Stimulated activated effector memory CD8-positive, alpha-beta T cell treated with anti-CD3 and anti-CD28 coated beads, Interleukin-12 subunit alpha, Interleukin-12 subunit beta, amount 100 ng/mL, for 72 hours (primary cell): ENCODE measurements around the gene ABHD16B.
A peak's percentile ranks its signal among the peaks of the same experiment; 100 is the strongest.

ENCODE experiments used
- ATAC-seq: fragments of 150-1000 bp; cut with Tn5 transposase; 2 replicates; pipeline ENCODE4 v1.10.0; 2021
- DNase-seq, 2 donors: peaks; one replicate each; pipeline ENCODE4 v3.0.0; 2021 to 2022; ENCODE audit warnings: low spot score in 2 of 2
- H3K27ac Mint-ChIP-seq: one replicate; pipeline ENCODE4 v1.8.0; 2022; ENCODE audit warnings: mild to moderate bottlenecking, mixed read lengths
- H3K36me3 Mint-ChIP-seq: one replicate; pipeline ENCODE4 v1.8.0; 2022; ENCODE audit warnings: mild to moderate bottlenecking, mixed read lengths
- H3K4me1 Mint-ChIP-seq: one replicate; pipeline ENCODE4 v1.8.0; 2022; ENCODE audit warnings: mixed read lengths
- H3K4me3 Mint-ChIP-seq: one replicate; pipeline ENCODE4 v1.8.0; 2022; ENCODE audit warnings: mild to moderate bottlenecking, mixed read lengths
- H3K9me3 Mint-ChIP-seq: one replicate; pipeline ENCODE4 v1.8.0; 2022; ENCODE audit warnings: mixed read lengths

The ABHD16B gene

GRCh38 chr20:63891061-63892002 is 30.0 kb downstream of the ABHD16B start:
- no peaks in the 10 kb centered on the region for H3K9me3 Mint-ChIP-seq
- ATAC-seq, result no peak
- DNase-seq, result no peak
- no peak overlapping the region for H3K27ac Mint-ChIP-seq
- peaks cover 66% of the 10 kb centered on the region for H3K36me3 Mint-ChIP-seq
- H3K4me3 Mint-ChIP-seq, result no peak overlapping the region
- H3K4me1 Mint-ChIP-seq, result peaks cover 13% of the 10 kb centered on the region

- DNase-seq (no peak), ATAC-seq (no peak)
- peaks cover 22% of the 10 kb centered on the region for H3K4me1 Mint-ChIP-seq
- H3K9me3 Mint-ChIP-seq, result no peaks in the 10 kb centered on the region
- H3K36me3 Mint-ChIP-seq, result peaks cover 66% of the 10 kb centered on the region
- no peak overlapping the region for H3K27ac Mint-ChIP-seq
- no peak overlapping the region for H3K4me3 Mint-ChIP-seq
Measured at GRCh38 chr20:63892402-63892801, 31.1 kb downstream of the ABHD16B start.

GRCh38 chr20:63893999-63894357 is 32.7 kb downstream of the ABHD16B start:
- H3K9me3 Mint-ChIP-seq, result no peaks in the 10 kb centered on the region
- H3K4me1 Mint-ChIP-seq, result peaks cover 33% of the 10 kb centered on the region
- no peak for ATAC-seq
- peak overlapping the region; percentile 90 for H3K27ac Mint-ChIP-seq
- peaks cover 76% of the 10 kb centered on the region for H3K36me3 Mint-ChIP-seq
- H3K4me3 Mint-ChIP-seq, result peak overlapping the region; percentile 75
- DNase-seq, result no peak

GRCh38 chr20:63894358-63895201 is 33.3 kb downstream of the ABHD16B start, which contains the start of gene DNAJC5:
Gene DNAJC5 (plus strand): TSS chr20:63895126. CDS start chr20:63928346, 33,220 bp downstream.
- Mint-ChIP-seq H3K4me3 (peak within 1 kb of the TSS; percentile 75), H3K27ac (peak within 1 kb of the TSS; percentile 90), H3K9me3 (no peaks in the 10 kb centered on the region), H3K36me3 (peaks cover 73% of the 10 kb centered on the region), H3K4me1 (peaks cover 33% of the 10 kb centered on the region)
- peak; percentile 95 to 97 for DNase-seq
- ATAC-seq, result peak; percentile 89

GRCh38 chr20:63895202-63895951 is 34.1 kb downstream of the ABHD16B start:
- H3K4me1 Mint-ChIP-seq, result peaks cover 33% of the 10 kb centered on the region
- no peaks in the 10 kb centered on the region for H3K9me3 Mint-ChIP-seq
- H3K27ac Mint-ChIP-seq, result peak overlapping the region; percentile 90
- DNase-seq (no peak), ATAC-seq (peak; percentile 11)
- peaks cover 65% of the 10 kb centered on the region for H3K36me3 Mint-ChIP-seq
- H3K4me3 Mint-ChIP-seq, result peak overlapping the region; percentile 75

- ATAC-seq, result no peak
- Mint-ChIP-seq H3K9me3 (no peaks in the 10 kb centered on the region), H3K36me3 (peaks cover 59% of the 10 kb centered on the region), H3K4me1 (peaks cover 33% of the 10 kb centered on the region), H3K4me3 (peak overlapping the region; percentile 75), H3K27ac (peak overlapping the region; percentile 90)
- no peak for DNase-seq
Measured at GRCh38 chr20:63895952-63896263, 34.6 kb downstream of the ABHD16B start.

- ATAC-seq (peak; percentile 50), DNase-seq (no peak)
- peaks cover 58% of the 10 kb centered on the region for H3K36me3 Mint-ChIP-seq
- no peaks in the 10 kb centered on the region for H3K9me3 Mint-ChIP-seq
- H3K4me1 Mint-ChIP-seq, result peaks cover 38% of the 10 kb centered on the region
- H3K4me3 Mint-ChIP-seq, result peak overlapping the region; percentile 75
- H3K27ac Mint-ChIP-seq, result peak overlapping the region; percentile 90
Measured at GRCh38 chr20:63896264-63897105, 35.2 kb downstream of the ABHD16B start.

- Mint-ChIP-seq H3K9me3 (no peaks in the 10 kb centered on the region), H3K4me1 (peaks cover 45% of the 10 kb centered on the region), H3K36me3 (peaks cover 59% of the 10 kb centered on the region), H3K4me3 (peak overlapping the region; percentile 75), H3K27ac (peak overlapping the region; percentile 30)
- DNase-seq (no peak), ATAC-seq (no peak)
Measured at GRCh38 chr20:63897978-63898561, 36.8 kb downstream of the ABHD16B start.

GRCh38 chr20:63898882-63899558 is 37.7 kb downstream of the ABHD16B start:
- Mint-ChIP-seq H3K36me3 (peaks cover 58% of the 10 kb centered on the region), H3K4me3 (no peak overlapping the region), H3K4me1 (peaks cover 44% of the 10 kb centered on the region), H3K9me3 (no peaks in the 10 kb centered on the region), H3K27ac (no peak overlapping the region)
- DNase-seq (no peak), ATAC-seq (no peak)

- Mint-ChIP-seq H3K4me3 (no peak overlapping the region), H3K9me3 (no peaks in the 10 kb centered on the region), H3K4me1 (peaks cover 37% of the 10 kb centered on the region), H3K27ac (no peak overlapping the region), H3K36me3 (peaks cover 64% of the 10 kb centered on the region)
- ATAC-seq, result no peak
- no peak for DNase-seq
Measured at GRCh38 chr20:63900413-63900812, 39.1 kb downstream of the ABHD16B start.

- Mint-ChIP-seq H3K9me3 (no peaks in the 10 kb centered on the region), H3K4me3 (no peak overlapping the region), H3K36me3 (peaks cover 41% of the 10 kb centered on the region), H3K4me1 (peaks cover 22% of the 10 kb centered on the region), H3K27ac (no peak overlapping the region)
- DNase-seq (no peak), ATAC-seq (no peak)
Measured at GRCh38 chr20:63903796-63904561, 42.7 kb downstream of the ABHD16B start.

- Mint-ChIP-seq H3K4me3 (no peak overlapping the region), H3K36me3 (peaks cover 46% of the 10 kb centered on the region), H3K27ac (peak overlapping the region; percentile 45), H3K4me1 (peaks cover 35% of the 10 kb centered on the region), H3K9me3 (no peaks in the 10 kb centered on the region)
- no peak for ATAC-seq
- no peak for DNase-seq
Measured at GRCh38 chr20:63908008-63908682, 46.8 kb downstream of the ABHD16B start.

GRCh38 chr20:63911176-63911575 is 49.9 kb downstream of the ABHD16B start:
- no peak for ATAC-seq
- DNase-seq, result no peak
- Mint-ChIP-seq H3K36me3 (peaks cover 45% of the 10 kb centered on the region), H3K9me3 (peaks cover 2% of the 10 kb centered on the region), H3K27ac (peak overlapping the region; percentile 71), H3K4me1 (peaks cover 44% of the 10 kb centered on the region), H3K4me3 (no peak overlapping the region)
